T-helper 2 cell treated with Interferon-gamma antibody and Interleukin-4, amounts not matched to agents 100 ng/mL and 5 ng/mL, for 36 hours (primary cell): ENCODE results near the gene MZB1. TPM values are rescaled to one million over a fixed set of nuclear protein-coding genes. Genes with fewer than 3 reads are reported as not detected.

Source experiments
- intact Hi-C: fragments of 100-400 bp; cut with micrococcal nuclease; formaldehyde crosslinking; loops from one replicate; pipeline ENCODE4 v1.15.1; 2023
- total RNA-seq: library from RNA; stranded (reverse); gene quantifications from 2 replicates; pipeline ENCODE4 v1.2.3, GENCODE V29; 2022

MZB1 gene
- total RNA-seq, result 61.8 and 65.3 TPM in 2 replicates

- intact Hi-C loops, result loop anchor here (5.0 to 10.0 kb wide), 3 partner anchors 118 to 735 kb away; partner anchors contain the start of gene SIL1
Measured at GRCh38 chr5:139389701-139390638, at the start of gene MZB1. Gene MZB1 (minus strand): TSS chr5:139389913. CDS start chr5:139389856, 57 bp downstream.

GRCh38 chr5:139439013-139439903 lies 49.5 kb upstream of the MZB1 start, which contains the start of gene DNAJC18:
Gene DNAJC18 (minus strand): TSS chr5:139439525. CDS start chr5:139439445, 80 bp downstream.
- intact Hi-C loops, result loop anchor here (1.0 to 2.0 kb wide), 8 partner anchors 8 to 194 kb away; partner anchors contain the start of genes SPATA24, STING1 and UBE2D2

GRCh38 chr5:139438707-139439012 lies 48.9 kb upstream of the MZB1 start:
- intact Hi-C loops, result loop anchor here (1.0 to 2.0 kb wide), 8 partner anchors 9 to 194 kb away; partner anchors contain the start of genes SPATA24, STING1 and UBE2D2

- intact Hi-C loops, result no loop called here
Measured at GRCh38 chr5:139435676-139436075, 46.0 kb upstream of the MZB1 start.

- intact Hi-C loops, result no loop called here
Measured at GRCh38 chr5:139431706-139432105, 42.0 kb upstream of the MZB1 start.

- intact Hi-C loops, result no loop called here
Measured at GRCh38 chr5:139430015-139430414, 40.3 kb upstream of the MZB1 start.

GRCh38 chr5:139426203-139426885 lies 36.6 kb upstream of the MZB1 start:
- intact Hi-C loops, result no loop called here

- intact Hi-C loops, result no loop called here
Measured at GRCh38 chr5:139425497-139425896, 35.8 kb upstream of the MZB1 start.

- intact Hi-C loops, result loop anchor here (1.0 to 5.0 kb wide), 8 partner anchors 16 to 210 kb away; partner anchors contain the start of genes DNAJC18, STING1 and UBE2D2
Measured at GRCh38 chr5:139422307-139422893, 32.7 kb upstream of the MZB1 start.

- intact Hi-C loops, result loop anchor here (5.0 kb wide), 3 partner anchors 38 to 213 kb away; partner anchors contain the start of gene UBE2D2
Measured at GRCh38 chr5:139419226-139420192, 29.8 kb upstream of the MZB1 start.

GRCh38 chr5:139418793-139419192 lies 29.1 kb upstream of the MZB1 start:
- intact Hi-C loops, result no loop called here

GRCh38 chr5:139417214-139417613 lies 27.5 kb upstream of the MZB1 start:
- intact Hi-C loops, result no loop called here

GRCh38 chr5:139416651-139417050 lies 26.9 kb upstream of the MZB1 start:
- intact Hi-C loops, result no loop called here

- intact Hi-C loops, result no loop called here
Measured at GRCh38 chr5:139415869-139416268, 26.2 kb upstream of the MZB1 start.

GRCh38 chr5:139415221-139415861 lies 25.6 kb upstream of the MZB1 start:
- intact Hi-C loops, result no loop called here

GRCh38 chr5:139414581-139415130 lies 24.9 kb upstream of the MZB1 start:
- intact Hi-C loops, result loop anchor here (1.0 kb wide), 1 partner anchor 10 kb away; the partner anchor contains the start of gene SPATA24

- intact Hi-C loops, result loop anchor here (1.0 kb wide), 1 partner anchor 10 kb away; the partner anchor contains the start of gene SPATA24
Measured at GRCh38 chr5:139413963-139414362, 24.2 kb upstream of the MZB1 start.

GRCh38 chr5:139413153-139413552 lies 23.4 kb upstream of the MZB1 start:
- intact Hi-C loops, result no loop called here
